DND-41 (cell line): ENCODE data around the gene MESD.
A peak's percentile ranks its signal among the peaks of the same experiment; 100 is the strongest.

ENCODE experiments used
- ATAC-seq: fragments of 200-7000 bp; cut with Tn5 transposase; 3 replicates; pipeline ENCODE4 v1.9.1; 2021; ENCODE audit warnings: low read depth; ENCODE audit not compliant: insufficient read depth
- DNase-seq: peaks from one replicate; pipeline ENCODE4 v3.0.0-alpha.2; 2020
- H2AFZ ChIP-seq: 2 replicates; pipeline ENCODE4 v1.6.0; 2012; ENCODE audit warnings: low read depth, low read length
- H3K27ac ChIP-seq: 2 replicates; pipeline ENCODE4 v1.5.1; 2012; ENCODE audit warnings: low read length, inconsistent platforms
- H3K27me3 ChIP-seq: fragments of 200-600 bp; sonication (generic); 2 replicates; pipeline ENCODE4 v1.6.0; 2012; ENCODE audit warnings: low read length, mild to moderate bottlenecking, inconsistent platforms; ENCODE audit not compliant: insufficient read depth, poor library complexity
- H3K36me3 ChIP-seq: 2 replicates; pipeline ENCODE4 v1.5.1; 2012; ENCODE audit warnings: low read length, inconsistent platforms; ENCODE audit not compliant: insufficient read depth
- H3K4me1 ChIP-seq: 2 replicates; pipeline ENCODE4 v1.5.1; 2012; ENCODE audit warnings: mild to moderate bottlenecking, low read length; ENCODE audit not compliant: insufficient read depth
- H3K4me2 ChIP-seq: 2 replicates; pipeline ENCODE4 v1.6.0; 2012; ENCODE audit warnings: mild to moderate bottlenecking, moderate library complexity, low read length, inconsistent platforms; ENCODE audit not compliant: insufficient read depth
- H3K4me3 ChIP-seq, 2 experiments: fragments of 200-600 bp in 1 of 2; shearing (Covaris generic) in 1 of 2; 2 replicates each; pipeline ENCODE4 v1.5.1; 2012 to 2016; ENCODE audit warnings: inconsistent platforms in 2 of 2, low read length in 2 of 2, mild to moderate bottlenecking in 2 of 2, low read depth in 1 of 2, moderate library complexity in 1 of 2
- H3K79me2 ChIP-seq: 2 replicates; pipeline ENCODE4 v1.6.0; 2012; ENCODE audit warnings: low read length, inconsistent platforms; ENCODE audit not compliant: insufficient read depth
- H3K9ac ChIP-seq: 2 replicates; pipeline ENCODE4 v1.6.0; 2012; ENCODE audit warnings: low read depth, mild to moderate bottlenecking, inconsistent platforms, low read length, moderate library complexity
- H3K9me3 ChIP-seq: 2 replicates; pipeline ENCODE4 v1.5.1; 2012; ENCODE audit warnings: low read length, moderate library complexity, mild to moderate bottlenecking, inconsistent platforms; ENCODE audit not compliant: insufficient read depth, severe bottlenecking
- H4K20me1 ChIP-seq: 2 replicates; pipeline ENCODE4 v1.6.0; 2012; ENCODE audit warnings: low read length; ENCODE audit not compliant: insufficient read depth
- EZH2 ChIP-seq: IDR thresholded peaks from 3 replicates; pipeline ENCODE4 v1.6.1; 2012; ENCODE audit warnings: borderline replicate concordance, low read depth, mild to moderate bottlenecking, moderate library complexity, low read length, inconsistent platforms; ENCODE audit not compliant: severe bottlenecking
- TF ChIP-seq, protein P1 (sequence below): IDR thresholded peaks from 2 replicates; pipeline ENCODE4 v1.5.1; 2012; ENCODE audit warnings: borderline replicate concordance, low read length, moderate library complexity, mild to moderate bottlenecking; ENCODE audit not compliant: poor library complexity, severe bottlenecking; ENCODE audit errors: extremely low read depth

The MESD gene

DNA sequence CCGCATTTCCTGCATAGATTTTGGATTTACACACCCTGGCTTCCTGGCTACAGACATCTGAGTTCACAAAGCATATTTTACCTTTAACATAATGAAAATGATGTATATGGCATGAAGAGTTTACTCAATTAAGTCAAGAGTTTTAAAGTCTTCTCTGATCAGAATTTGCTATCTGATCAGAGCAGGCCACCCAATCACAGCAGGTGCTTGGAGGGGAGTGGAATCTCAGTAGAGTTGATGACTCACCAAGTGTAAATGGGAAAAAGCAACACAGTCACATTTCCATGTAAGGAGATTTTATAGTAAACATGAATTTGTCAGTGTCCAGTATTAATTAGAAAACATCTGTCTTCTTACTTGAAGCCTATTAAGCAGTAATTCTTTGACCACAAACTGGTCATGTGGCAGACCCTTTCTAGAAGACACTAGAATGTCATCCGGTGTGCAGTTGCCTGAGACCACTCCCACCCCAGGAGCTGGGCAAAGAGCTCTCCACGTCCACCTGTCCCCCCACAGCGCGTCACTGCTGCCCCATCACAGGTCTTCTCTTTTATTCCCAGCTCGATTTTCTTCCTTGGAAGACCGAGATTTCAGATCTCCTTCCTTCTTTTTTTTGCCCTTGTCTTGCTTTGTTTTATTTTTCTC is 10.8 kb downstream of the MESD start:
- no peak for ATAC-seq
- Histone ChIP-seq H3K79me2 (peaks cover 34% of the 10 kb centered on the region), H3K27me3 (no peaks in the 10 kb centered on the region)

DNA sequence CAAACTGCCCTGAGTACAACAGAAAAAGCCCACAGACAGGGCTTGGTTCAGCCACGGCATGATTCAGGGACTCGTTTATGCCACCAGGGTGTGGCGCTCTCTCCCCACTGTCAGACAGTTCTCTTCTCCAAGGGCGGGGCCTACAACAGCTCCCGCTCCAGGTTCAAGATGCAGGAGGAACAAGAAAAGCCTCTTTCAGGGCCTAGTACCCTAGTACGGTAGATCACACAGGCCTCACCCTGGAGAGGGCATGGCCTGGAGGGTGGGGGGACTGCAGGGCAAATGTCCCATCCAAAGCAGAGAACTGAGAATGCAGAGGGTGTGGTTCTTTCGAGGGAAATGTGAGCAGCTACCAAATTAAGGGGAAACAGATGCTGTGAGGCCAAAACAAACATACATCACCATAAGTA is 12.0 kb downstream of the MESD start:
- H2AFZ ChIP-seq: no peak overlapping the region
- no peaks in the 10 kb centered on the region for H3K4me1 ChIP-seq
- peaks cover 25% of the 10 kb centered on the region for H3K79me2 ChIP-seq
- DNase-seq: peak; percentile 28
- peaks cover 54% of the 10 kb centered on the region for H3K36me3 ChIP-seq
- H3K4me2 ChIP-seq: no peak overlapping the region
- H4K20me1 ChIP-seq: peaks cover 24% of the 10 kb centered on the region; the same call in 1 of the 2 replicates
- no peak overlapping the region for H3K4me3 ChIP-seq
- no peak overlapping the region for H3K9ac ChIP-seq
- no peaks in the 10 kb centered on the region for H3K27me3 ChIP-seq
- H3K9me3 ChIP-seq: no peaks in the 10 kb centered on the region
- H3K27ac ChIP-seq: no peak overlapping the region
- TF ChIP-seq EZH2: no peak
- TF ChIP-seq, protein P1, sequence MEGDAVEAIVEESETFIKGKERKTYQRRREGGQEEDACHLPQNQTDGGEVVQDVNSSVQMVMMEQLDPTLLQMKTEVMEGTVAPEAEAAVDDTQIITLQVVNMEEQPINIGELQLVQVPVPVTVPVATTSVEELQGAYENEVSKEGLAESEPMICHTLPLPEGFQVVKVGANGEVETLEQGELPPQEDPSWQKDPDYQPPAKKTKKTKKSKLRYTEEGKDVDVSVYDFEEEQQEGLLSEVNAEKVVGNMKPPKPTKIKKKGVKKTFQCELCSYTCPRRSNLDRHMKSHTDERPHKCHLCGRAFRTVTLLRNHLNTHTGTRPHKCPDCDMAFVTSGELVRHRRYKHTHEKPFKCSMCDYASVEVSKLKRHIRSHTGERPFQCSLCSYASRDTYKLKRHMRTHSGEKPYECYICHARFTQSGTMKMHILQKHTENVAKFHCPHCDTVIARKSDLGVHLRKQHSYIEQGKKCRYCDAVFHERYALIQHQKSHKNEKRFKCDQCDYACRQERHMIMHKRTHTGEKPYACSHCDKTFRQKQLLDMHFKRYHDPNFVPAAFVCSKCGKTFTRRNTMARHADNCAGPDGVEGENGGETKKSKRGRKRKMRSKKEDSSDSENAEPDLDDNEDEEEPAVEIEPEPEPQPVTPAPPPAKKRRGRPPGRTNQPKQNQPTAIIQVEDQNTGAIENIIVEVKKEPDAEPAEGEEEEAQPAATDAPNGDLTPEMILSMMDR: peak; percentile 44
- 0 out of 3 replicates have a peak, but pooled peaks have one; percentile 52 for ATAC-seq

More for the DNA sequence above, 10.8 kb downstream of the MESD start:
- no peak overlapping the region for H3K4me3 ChIP-seq
- no peaks in the 10 kb centered on the region for H3K9me3 ChIP-seq
- H3K4me2 ChIP-seq: no peak overlapping the region
- no peak overlapping the region for H2AFZ ChIP-seq
- no peak overlapping the region for H3K27ac ChIP-seq
- peaks cover 56% of the 10 kb centered on the region for H3K36me3 ChIP-seq
- TF ChIP-seq, protein P1: no peak
- no peak for TF ChIP-seq EZH2
- no peak overlapping the region for H3K9ac ChIP-seq
- H3K4me1 ChIP-seq: no peaks in the 10 kb centered on the region
- peaks cover 24% of the 10 kb centered on the region; the same call in 1 of the 2 replicates for H4K20me1 ChIP-seq
- no peak for DNase-seq

DNA sequence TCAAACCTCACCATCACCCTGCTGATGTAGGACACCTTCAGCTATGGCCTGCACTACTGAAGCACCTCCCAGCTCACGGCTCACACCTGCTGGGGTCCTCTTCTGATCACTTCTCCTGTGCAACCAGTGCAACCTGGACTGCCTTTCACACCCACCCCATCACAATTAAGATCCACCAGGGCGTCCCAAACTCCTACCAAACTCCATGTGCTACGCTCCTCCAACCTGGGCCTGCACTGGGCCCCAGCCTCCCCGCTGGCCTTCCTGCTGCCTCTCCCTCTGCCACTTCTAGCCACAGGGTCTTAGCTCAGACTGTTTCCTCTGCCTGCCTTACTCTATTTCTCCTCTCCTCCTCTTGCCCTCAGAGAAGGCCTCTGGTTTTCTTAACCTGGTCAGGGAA is 12.8 kb downstream of the MESD start:
- TF ChIP-seq, protein P1: no peak
- no peak for TF ChIP-seq EZH2
- H3K4me1 ChIP-seq: no peaks in the 10 kb centered on the region
- no peak overlapping the region for H3K4me3 ChIP-seq
- ATAC-seq (no peak), DNase-seq (no peak)
- peaks cover 17% of the 10 kb centered on the region; the same call in 1 of the 2 replicates for H3K79me2 ChIP-seq
- H3K9me3 ChIP-seq: no peaks in the 10 kb centered on the region
- no peaks in the 10 kb centered on the region for H3K27me3 ChIP-seq
- no peak overlapping the region for H3K27ac ChIP-seq
- no peak overlapping the region for H3K4me2 ChIP-seq
- peaks cover 27% of the 10 kb centered on the region; the same call in 1 of the 2 replicates for H4K20me1 ChIP-seq
- no peak overlapping the region for H2AFZ ChIP-seq
- no peak overlapping the region for H3K9ac ChIP-seq
- H3K36me3 ChIP-seq: peaks cover 46% of the 10 kb centered on the region
